ENCODE measurements around the gene SESN2.
A peak's percentile ranks its signal among the peaks of the same experiment; 100 is the strongest.

Gene SESN2

GRCh38 chr1:28259252-28259933 is at the start of gene SESN2:
Gene SESN2 (plus strand): TSS chr1:28259518. CDS start chr1:28259848, 330 bp downstream.
- peak; percentile 86 for DNase-seq

GRCh38 chr1:28209700-28210099 is 49.6 kb upstream of the SESN2 start:
- DNase-seq, result no peak

GRCh38 chr1:28213315-28213714 is 46.0 kb upstream of the SESN2 start:
- DNase-seq, result no peak

- no peak for DNase-seq
Observed at GRCh38 chr1:28229089-28229488, 30.2 kb upstream of the SESN2 start.

GRCh38 chr1:28229996-28230395 is 29.3 kb upstream of the SESN2 start:
- no peak for DNase-seq

GRCh38 chr1:28232558-28233263 is 26.6 kb upstream of the SESN2 start, which contains the start of gene DNAJC8:
Gene DNAJC8 (minus strand): TSS chr1:28233029. CDS start chr1:28232998, 31 bp downstream.
- peak; percentile 78 for DNase-seq

GRCh38 chr1:28233264-28233606 is 26.1 kb upstream of the SESN2 start:
- no peak for DNase-seq

- peak; percentile 96 for DNase-seq
Observed at GRCh38 chr1:28235755-28236655, 23.3 kb upstream of the SESN2 start, which contains the start of gene ATP5IF1. Gene ATP5IF1 (plus strand): TSS chr1:28236124. CDS start chr1:28236184, 60 bp downstream.

GRCh38 chr1:28236656-28237322 is 22.5 kb upstream of the SESN2 start:
- no peak for DNase-seq

- no peak for DNase-seq
Observed at GRCh38 chr1:28239004-28239403, 20.3 kb upstream of the SESN2 start.

GRCh38 chr1:28240024-28240423 is 19.3 kb upstream of the SESN2 start:
- no peak for DNase-seq

GRCh38 chr1:28241638-28242241 is 17.6 kb upstream of the SESN2 start:
- no peak for DNase-seq

- no peak for DNase-seq
Observed at GRCh38 chr1:28243685-28244311, 15.5 kb upstream of the SESN2 start.

GRCh38 chr1:28244549-28245251 is 14.6 kb upstream of the SESN2 start:
- DNase-seq, result no peak

GRCh38 chr1:28246427-28246832 is 12.9 kb upstream of the SESN2 start:
- no peak for DNase-seq

- DNase-seq, result no peak
Observed at GRCh38 chr1:28247612-28248272, 11.6 kb upstream of the SESN2 start.

- peak; percentile 64 for DNase-seq
Observed at GRCh38 chr1:28248273-28249012, 10.9 kb upstream of the SESN2 start.

GRCh38 chr1:28249013-28249865 is 10.1 kb upstream of the SESN2 start:
- DNase-seq, result no peak

GRCh38 chr1:28249866-28250295 is 9.4 kb upstream of the SESN2 start:
- DNase-seq, result no peak
